K562 (cell line): Measurements from ENCODE around the gene TBC1D5. TPM values are rescaled to one million over a fixed set of nuclear protein-coding genes. Genes with fewer than 3 reads are reported as not detected.

Experiments
- CBFA2T3 ChIP-seq: fragments of 450-650 bp; IDR thresholded peaks from 2 replicates; pipeline ENCODE4 v1.6.1; 2017
- CC2D1A ChIP-seq: fragments of 450-650 bp; IDR thresholded peaks from 2 replicates; pipeline ENCODE4 v1.6.1; 2017; ENCODE audit warnings: mild to moderate bottlenecking
- CREM ChIP-seq: IDR thresholded peaks from 2 replicates; pipeline ENCODE4 v1.6.1; 2014; ENCODE audit warnings: antibody characterized with exemption, low read depth
- HSF4 ChIP-seq: fragments of 250-450 bp; sonication (Bioruptor Pico); IDR thresholded peaks from 2 replicates; pipeline ENCODE4 v2.1.2; 2022; ENCODE audit warnings: mild to moderate bottlenecking, moderate library complexity, borderline replicate concordance
- KDM2B ChIP-seq: fragments of 250-450 bp; sonication (Bioruptor Pico); IDR thresholded peaks from 2 replicates; pipeline ENCODE4 v1.8.0; 2021; ENCODE audit warnings: mild to moderate bottlenecking, moderate library complexity
- KLF1 ChIP-seq: fragments of 450-650 bp; IDR thresholded peaks from 2 replicates; pipeline ENCODE4 v1.6.1; 2016; ENCODE audit warnings: missing genetic modification characterization, missing compliant biosample characterization
- LEF1 ChIP-seq: fragments of 450-650 bp; IDR thresholded peaks from 2 replicates; pipeline ENCODE4 v1.6.1; 2016; ENCODE audit warnings: mild to moderate bottlenecking
- MCM3 ChIP-seq: fragments of 450-650 bp; IDR thresholded peaks from 2 replicates; pipeline ENCODE4 v1.6.1; 2016
- NR2F6 ChIP-seq: fragments of 450-650 bp; formaldehyde crosslinking; IDR thresholded peaks from 2 replicates; pipeline ENCODE4 v1.4.0; 2020; ENCODE audit warnings: mild to moderate bottlenecking
- POLR2B ChIP-seq: fragments of 450-650 bp; IDR thresholded peaks from 2 replicates; pipeline ENCODE4 v1.6.1; 2018; ENCODE audit warnings: low read depth; ENCODE audit not compliant: partially characterized antibody
- RAD51 ChIP-seq: fragments of 450-650 bp; IDR thresholded peaks from 2 replicates; pipeline ENCODE4 v1.7.1; 2016; ENCODE audit warnings: low read depth, mild to moderate bottlenecking, borderline replicate concordance
- ZNF407 ChIP-seq: fragments of 450-650 bp; IDR thresholded peaks from 2 replicates; pipeline ENCODE4 v1.6.1; 2016; ENCODE audit warnings: low read depth
- polyA plus RNA-seq, 8 experiments: library from polyadenylated mRNA; depleted of rRNA in 4 of 8; stranded (reverse) in 5 of 8; unstranded in 3 of 8; fragments of >200 nt; fragmentation: Nextera tagmentation in 2 of 8; fragmentation: Illumina TruSeq in 1 of 8; extraction: Ambion mirVana in 2 of 8; extraction: Trizol in 1 of 8; gene quantifications; 2 replicates each; pipeline versions ENCODE4 v1.2.1 to v1.2.3, GENCODE V29; 2011 to 2014; ENCODE audit warnings: inconsistent platforms in 1 of 8, missing spikeins in 1 of 8
- total RNA-seq, 7 experiments: library from RNA; depleted of rRNA in 6 of 7; stranded (reverse); fragments of >200 nt in 6 of 7; fragmentation: Illumina TruSeq in 2 of 7; extraction: Trizol in 2 of 7; gene quantifications; 2 replicates each; pipeline versions ENCODE4 v1.2.1 to v1.2.3, GENCODE V29; 2011 to 2021; ENCODE audit warnings: low replicate concordance in 1 of 7
- TF ChIP-seq, protein P1 (sequence below), 2 experiments: fragments of 150-350 bp in 1 of 2; IDR thresholded peaks; 2 replicates each; pipeline ENCODE4 v1.6.1; 2012 to 2016; ENCODE audit warnings: low read depth in 2 of 2, low read length in 2 of 2, mild to moderate bottlenecking in 1 of 2, moderate library complexity in 1 of 2

Gene TBC1D5
- total and polyA plus RNA-seq, 9 of the 15 experiments (the other 6 are each of a cell fraction or from before 2014, with no cell fraction given), result 2.9 to 38.1 (median 25.6) TPM

DNA sequence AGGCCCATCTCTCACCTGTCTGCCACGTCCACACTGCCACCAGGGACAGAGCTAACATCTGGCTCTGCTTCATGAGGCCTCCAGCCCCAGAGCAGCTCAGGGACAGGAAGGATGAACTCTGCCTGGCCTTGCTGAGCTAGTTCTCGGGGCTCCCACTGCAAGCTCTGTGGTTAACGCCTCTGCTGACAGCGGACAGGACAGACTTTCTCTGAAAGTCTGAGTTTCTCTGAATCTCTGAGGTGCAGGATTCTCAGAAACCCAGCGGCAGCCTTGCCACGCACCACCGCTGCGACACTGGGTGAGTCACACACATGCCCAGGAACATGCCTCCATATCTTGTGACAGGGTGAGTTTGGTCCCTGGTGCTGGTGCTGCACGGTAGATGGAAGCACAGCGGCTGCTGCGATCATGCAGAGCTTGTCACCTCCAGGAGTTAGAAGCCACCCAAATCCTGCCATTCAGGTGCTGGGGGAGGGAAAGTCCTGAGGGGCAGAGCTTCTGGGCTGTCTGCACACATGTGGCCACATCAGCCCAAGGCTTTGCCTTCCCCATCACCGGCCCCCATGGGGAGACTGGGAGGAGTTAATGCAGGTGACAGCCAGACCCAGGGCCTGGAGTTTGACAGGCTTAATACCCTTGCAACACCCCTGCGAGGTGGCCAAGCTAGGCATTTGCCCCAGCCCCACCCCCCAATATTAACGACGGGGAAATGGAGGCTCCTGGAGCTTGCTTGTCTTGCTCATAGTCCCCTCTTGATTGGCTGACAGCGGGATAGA, 590.6 kb downstream of the TBC1D5 start (continued):
- TF ChIP-seq ZNF407, result no peak
- TF ChIP-seq CC2D1A, result no peak
- no peak for TF ChIP-seq POLR2B
- TF ChIP-seq KDM2B (CRISPR knock-in tag), result no peak
- TF ChIP-seq, protein P1, sequence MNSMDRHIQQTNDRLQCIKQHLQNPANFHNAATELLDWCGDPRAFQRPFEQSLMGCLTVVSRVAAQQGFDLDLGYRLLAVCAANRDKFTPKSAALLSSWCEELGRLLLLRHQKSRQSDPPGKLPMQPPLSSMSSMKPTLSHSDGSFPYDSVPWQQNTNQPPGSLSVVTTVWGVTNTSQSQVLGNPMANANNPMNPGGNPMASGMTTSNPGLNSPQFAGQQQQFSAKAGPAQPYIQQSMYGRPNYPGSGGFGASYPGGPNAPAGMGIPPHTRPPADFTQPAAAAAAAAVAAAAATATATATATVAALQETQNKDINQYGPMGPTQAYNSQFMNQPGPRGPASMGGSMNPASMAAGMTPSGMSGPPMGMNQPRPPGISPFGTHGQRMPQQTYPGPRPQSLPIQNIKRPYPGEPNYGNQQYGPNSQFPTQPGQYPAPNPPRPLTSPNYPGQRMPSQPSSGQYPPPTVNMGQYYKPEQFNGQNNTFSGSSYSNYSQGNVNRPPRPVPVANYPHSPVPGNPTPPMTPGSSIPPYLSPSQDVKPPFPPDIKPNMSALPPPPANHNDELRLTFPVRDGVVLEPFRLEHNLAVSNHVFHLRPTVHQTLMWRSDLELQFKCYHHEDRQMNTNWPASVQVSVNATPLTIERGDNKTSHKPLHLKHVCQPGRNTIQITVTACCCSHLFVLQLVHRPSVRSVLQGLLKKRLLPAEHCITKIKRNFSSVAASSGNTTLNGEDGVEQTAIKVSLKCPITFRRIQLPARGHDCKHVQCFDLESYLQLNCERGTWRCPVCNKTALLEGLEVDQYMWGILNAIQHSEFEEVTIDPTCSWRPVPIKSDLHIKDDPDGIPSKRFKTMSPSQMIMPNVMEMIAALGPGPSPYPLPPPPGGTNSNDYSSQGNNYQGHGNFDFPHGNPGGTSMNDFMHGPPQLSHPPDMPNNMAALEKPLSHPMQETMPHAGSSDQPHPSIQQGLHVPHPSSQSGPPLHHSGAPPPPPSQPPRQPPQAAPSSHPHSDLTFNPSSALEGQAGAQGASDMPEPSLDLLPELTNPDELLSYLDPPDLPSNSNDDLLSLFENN (IDR thresholded peaks at IDR 0.05; ENCODE audit: low read depth in 2 of 2, low read length in 2 of 2), result no peak
- TF ChIP-seq CREM, result peak; percentile 75
- no peak for TF ChIP-seq LEF1
- no peak for TF ChIP-seq HSF4
- TF ChIP-seq MCM3, result no peak
- no peak for TF ChIP-seq NR2F6 (CRISPR knock-in tag)
- no peak for TF ChIP-seq KLF1 (tag)
- 0 out of 2 replicates have a peak, but pooled peaks have one; percentile 9 for TF ChIP-seq CBFA2T3
- no peak for TF ChIP-seq RAD51
